ENCODE data around the gene RNF25. TPM values are rescaled to one million over a fixed set of nuclear protein-coding genes. Genes with fewer than 3 reads are reported as not detected.

RNF25 gene
- total RNA-seq (2022; extraction: Qiagen RNA extraction; ENCODE audit: low read depth) = 44.9 to 53.4 TPM (median 48.5 TPM) in 5 replicates

GRCh38 chr2:218671654-218672566, at the start of gene RNF25, which contains the start of gene STK36:
RNF25 (minus strand) TSS chr2:218672002; CDS start chr2:218671970, 32 bp downstream.
STK36 (plus strand) TSS chr2:218672086; CDS start chr2:218672830, 744 bp downstream.

GRCh38 chr2:218710687-218711549, 39.1 kb upstream of the RNF25 start, which contains the start of gene TTLL4:
TTLL4 (plus strand) TSS chr2:218710835; CDS start chr2:218737677, 26,842 bp downstream.

GRCh38 chr2:218659258-218659987, 12.4 kb downstream of the RNF25 start, which contains the start of the genes BCS1L and ZNF142:
BCS1L (plus strand) TSS chr2:218659683; CDS start chr2:218660988, 1,305 bp downstream.
ZNF142 (minus strand) TSS chr2:218659623; CDS start chr2:218656429, 3,194 bp downstream.

Other genes with a start within 250 kb of the RNF25 start
- gene USP37, start 103.7 kb downstream of the RNF25 start, total RNA-seq (2022; extraction: Qiagen RNA extraction; ENCODE audit: low read depth) = 3.3 to 5.6 TPM (median 4.8 TPM) in 5 replicates
- 40.6 to 45.6 TPM (median 43.6 TPM) in 5 replicates for gene CNOT9, start 103.2 kb downstream of the RNF25 start, total RNA-seq (2022; extraction: Qiagen RNA extraction; ENCODE audit: low read depth)
- 0.24 to 0.90 TPM (median 0.46 TPM) in 5 replicates for gene PLCD4, start 64.1 kb downstream of the RNF25 start, total RNA-seq (2022; extraction: Qiagen RNA extraction; ENCODE audit: low read depth)
- gene ZNF142, start 12.4 kb downstream of the RNF25 start, total RNA-seq (2022; extraction: Qiagen RNA extraction; ENCODE audit: low read depth) = 10.6 to 21.6 TPM (median 17.0 TPM) in 5 replicates
- 32.8 to 52.6 TPM (median 44.7 TPM) in 5 replicates for gene BCS1L, start 12.3 kb downstream of the RNF25 start, total RNA-seq (2022; extraction: Qiagen RNA extraction; ENCODE audit: low read depth)
- gene STK36, start 84 bp upstream of the RNF25 start, total RNA-seq (2022; extraction: Qiagen RNA extraction; ENCODE audit: low read depth) = 7.2 to 17.3 TPM (median 13.8 TPM) in 5 replicates
- gene TTLL4, start 38.8 kb upstream of the RNF25 start, total RNA-seq (2022; extraction: Qiagen RNA extraction; ENCODE audit: low read depth) = 26.7 to 30.8 TPM (median 27.5 TPM) in 5 replicates
- gene CYP27A1, start 110.1 kb upstream of the RNF25 start, total RNA-seq (2022; extraction: Qiagen RNA extraction; ENCODE audit: low read depth) = 0.17 to 0.20 TPM (median 0.17 TPM) in 3 of 5 replicates, not detected in the others
- not detected in 5 replicates for gene PRKAG3, start 159.8 kb upstream of the RNF25 start, total RNA-seq (2022; extraction: Qiagen RNA extraction; ENCODE audit: low read depth)
- gene WNT6, start 187.8 kb upstream of the RNF25 start, total RNA-seq (2022; extraction: Qiagen RNA extraction; ENCODE audit: low read depth) = 0.08 to 0.21 TPM (median 0.14 TPM) in 3 of 5 replicates, not detected in the others
- 0.19 to 0.31 TPM in 2 of 5 replicates, not detected in the others for gene WNT10A, start 208.8 kb upstream of the RNF25 start, total RNA-seq (2022; extraction: Qiagen RNA extraction; ENCODE audit: low read depth)

Data from A549 treated with ZK216348 at 1 μM for 4 hours (cell line).